NT2/D1 (cell line): Measurements from ENCODE around the gene DNAAF1.

Experiments used
- SUZ12 ChIP-seq: IDR thresholded peaks from 2 replicates; pipeline ENCODE4 v1.6.1; 2011; ENCODE audit not compliant: insufficient read length, insufficient read depth; ENCODE audit errors: extremely low read depth
- YY1 ChIP-seq: IDR thresholded peaks from 2 replicates; pipeline ENCODE4 v1.6.1; 2011; ENCODE audit not compliant: insufficient read length, insufficient read depth

- TF ChIP-seq YY1 = no peak
- TF ChIP-seq SUZ12 = no peak
These were observed 35.3 kb upstream of the DNAAF1 start for GRCh38 chr16:84109598-84110335.
